HepG2 (cell line): ENCODE results near the gene VAC14. TPM values are rescaled to one million over a fixed set of nuclear protein-coding genes. Genes with fewer than 3 reads are reported as not detected.

Source experiments
- CHD4 ChIP-seq: fragments of 200-600 bp; sonication (generic); IDR thresholded peaks from 2 replicates; pipeline ENCODE4 v1.7.0; 2017; ENCODE audit warnings: mild to moderate bottlenecking, low read length, borderline replicate concordance
- CREB1 ChIP-seq, 2 experiments: fragments of 450-650 bp in 1 of 2; IDR thresholded peaks; 2 replicates each; pipeline ENCODE4 v1.6.1; 2016 to 2017; ENCODE audit warnings: control low read depth in 1 of 2, mild to moderate bottlenecking in 1 of 2, missing compliant biosample characterization in 1 of 2, missing genetic modification characterization in 1 of 2
- FIP1L1 ChIP-seq: fragments of 200-400 bp; formaldehyde crosslinking; IDR thresholded peaks from 2 replicates; pipeline ENCODE4 v1.6.1; 2018; ENCODE audit warnings: low read depth, mild to moderate bottlenecking, low read length, moderate library complexity, borderline replicate concordance; ENCODE audit not compliant: insufficient read depth
- HMGA1 ChIP-seq: sonication (generic); formaldehyde crosslinking; conservative IDR thresholded peaks from 2 replicates; pipeline ENCODE4 v1.4.0; 2020; ENCODE audit warnings: missing genetic modification reagents
- IRF2 ChIP-seq: IDR thresholded peaks from 2 replicates; pipeline ENCODE4 v1.6.1; 2018; ENCODE audit warnings: missing genetic modification reagents, missing compliant biosample characterization
- MIER3 ChIP-seq: IDR thresholded peaks from 2 replicates; pipeline ENCODE4 v1.6.1; 2016; ENCODE audit warnings: missing compliant biosample characterization, borderline replicate concordance
- NFE2L2 ChIP-seq: fragments of 150-350 bp; IDR thresholded peaks from 2 replicates; pipeline ENCODE4 v1.6.1; 2014; ENCODE audit warnings: low read length
- NFYC ChIP-seq: IDR thresholded peaks from 2 replicates; pipeline ENCODE4 v1.6.1; 2016; ENCODE audit warnings: missing genetic modification reagents, missing compliant biosample characterization
- NRL ChIP-seq: sonication (generic); formaldehyde crosslinking; IDR thresholded peaks from 2 replicates; pipeline ENCODE4 v1.5.0; 2020; ENCODE audit warnings: missing genetic modification reagents, mild to moderate bottlenecking, moderate library complexity, borderline replicate concordance
- SCMH1 ChIP-seq: sonication (generic); formaldehyde crosslinking; IDR thresholded peaks from 2 replicates; pipeline ENCODE4 v1.9.0; 2021; ENCODE audit warnings: missing genetic modification reagents, mild to moderate bottlenecking, borderline replicate concordance
- SNAI1 ChIP-seq: sonication (generic); formaldehyde crosslinking; IDR thresholded peaks from 2 replicates; pipeline ENCODE4 v1.5.0; 2020; ENCODE audit warnings: mild to moderate bottlenecking, missing genetic modification reagents, borderline replicate concordance
- ZFP36 ChIP-seq: fragments of 150-350 bp; IDR thresholded peaks from 2 replicates; pipeline ENCODE4 v1.6.1; 2018; ENCODE audit warnings: borderline replicate concordance, low read length, low read depth; ENCODE audit not compliant: partially characterized antibody
- ZNF251 ChIP-seq: sonication (generic); formaldehyde crosslinking; IDR thresholded peaks from 2 replicates; pipeline ENCODE4 v1.9.0; 2021; ENCODE audit warnings: mild to moderate bottlenecking, missing genetic modification reagents
- ZNF253 ChIP-seq: sonication (generic); formaldehyde crosslinking; IDR thresholded peaks from 2 replicates; pipeline ENCODE4 v1.8.0; 2022; ENCODE audit warnings: mild to moderate bottlenecking, missing genetic modification reagents, borderline replicate concordance
- ZNF432 ChIP-seq: sonication (generic); formaldehyde crosslinking; IDR thresholded peaks from 2 replicates; pipeline ENCODE4 v1.5.0; 2020; ENCODE audit warnings: missing genetic modification reagents, mild to moderate bottlenecking, borderline replicate concordance
- ZNF713 ChIP-seq: sonication (generic); formaldehyde crosslinking; IDR thresholded peaks from 2 replicates; pipeline ENCODE4 v1.4.0; 2020; ENCODE audit warnings: mild to moderate bottlenecking, missing genetic modification reagents
- ZNF768 ChIP-seq: sonication (generic); formaldehyde crosslinking; IDR thresholded peaks from 2 replicates; pipeline ENCODE4 v1.4.0; 2020; ENCODE audit warnings: missing genetic modification reagents
- ZZZ3 ChIP-seq: sonication (generic); formaldehyde crosslinking; IDR thresholded peaks from 2 replicates; pipeline ENCODE4 v1.4.0; 2020; ENCODE audit warnings: missing genetic modification reagents, mild to moderate bottlenecking, borderline replicate concordance
- polyA plus RNA-seq, 8 experiments: library from polyadenylated mRNA; depleted of rRNA in 3 of 8; stranded (reverse) in 7 of 8; unstranded in 1 of 8; fragments of >200 nt; fragmentation: Illumina TruSeq in 4 of 8; extraction: Trizol in 4 of 8; gene quantifications; 2 replicates each; pipeline versions ENCODE4 v1.2.1 to v1.2.3, GENCODE V29; 2011 to 2016; ENCODE audit warnings: low read depth in 4 of 8, missing spikeins in 1 of 8, mixed read lengths in 1 of 8; ENCODE audit not compliant: insufficient read depth in 1 of 8
- total RNA-seq, 5 experiments: library from RNA; depleted of rRNA; stranded (reverse); fragments of >200 nt; fragmentation: Illumina TruSeq; extraction: Trizol; gene quantifications; 2 replicates each; pipeline ENCODE4 v1.2.3, GENCODE V29; 2016; ENCODE audit warnings: low read depth in 1 of 5
- TF ChIP-seq, protein P1 (sequence below): sonication (generic); formaldehyde crosslinking; IDR thresholded peaks from 2 replicates; pipeline ENCODE4 v1.5.1; 2020; ENCODE audit warnings: mild to moderate bottlenecking, missing genetic modification reagents, moderate library complexity
- TF ChIP-seq, protein P2 (sequence below): sonication (generic); formaldehyde crosslinking; IDR thresholded peaks from 2 replicates; pipeline ENCODE4 v1.8.0; 2022; ENCODE audit warnings: mild to moderate bottlenecking, missing genetic modification reagents; ENCODE audit not compliant: insufficient replicate concordance
- TF ChIP-seq, protein P3 (sequence below): IDR thresholded peaks from 2 replicates; pipeline ENCODE4 v1.6.1; 2016; ENCODE audit warnings: low read depth, control low read depth

The VAC14 gene
- total and polyA plus RNA-seq, 2 of the 13 experiments (the other 11 are each of a cell fraction or from before 2014, with no cell fraction given): 23.5 to 24.6 TPM

DNA sequence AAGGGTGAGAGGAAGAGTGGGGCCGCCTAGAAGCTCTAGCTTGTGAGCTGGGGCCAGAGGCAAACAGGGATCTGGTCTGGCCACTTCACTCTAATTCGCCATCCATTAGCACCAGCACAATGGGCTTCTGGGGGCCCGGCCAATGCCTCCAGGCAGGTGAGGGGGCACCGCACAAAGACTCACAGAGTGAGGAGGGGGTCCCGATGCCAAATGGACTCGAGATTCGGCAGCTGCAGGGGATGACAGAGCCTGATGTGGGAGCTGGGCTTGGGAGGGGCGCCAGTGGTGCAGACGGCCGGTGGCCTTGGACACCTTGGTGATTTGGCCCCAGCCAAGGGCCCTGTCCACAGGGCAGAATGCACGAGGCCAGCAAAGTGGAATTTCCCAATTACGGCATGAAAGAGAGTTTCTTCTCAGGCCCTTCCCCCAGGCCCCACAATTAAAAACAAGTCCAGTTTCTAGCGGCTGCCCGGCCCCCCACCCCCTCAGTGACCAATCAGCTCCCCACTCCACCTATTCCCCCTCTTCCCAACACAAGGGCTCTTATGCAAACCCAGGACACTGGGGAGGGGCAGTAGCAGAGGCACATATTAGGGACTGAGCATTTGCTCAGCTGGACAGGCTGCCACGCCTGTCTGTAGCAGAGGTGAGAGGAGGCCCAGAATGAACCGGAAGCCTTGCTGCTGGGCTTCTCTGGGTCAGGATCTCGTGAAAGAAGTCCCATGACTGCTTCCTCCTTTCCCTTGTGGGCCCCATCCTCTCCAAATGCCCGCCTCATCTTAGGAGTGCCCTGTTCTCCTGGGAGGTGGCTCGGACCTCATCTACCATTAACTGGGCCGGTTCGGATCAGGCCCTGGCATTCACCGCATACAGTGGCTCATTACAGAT, 75.7 kb downstream of the VAC14 start (continued):
- TF ChIP-seq ZNF253: no peak; the same call in 1 of the 2 replicates
- no peak for TF ChIP-seq ZNF432 (CRISPR knock-in tag)
- TF ChIP-seq, protein P1, sequence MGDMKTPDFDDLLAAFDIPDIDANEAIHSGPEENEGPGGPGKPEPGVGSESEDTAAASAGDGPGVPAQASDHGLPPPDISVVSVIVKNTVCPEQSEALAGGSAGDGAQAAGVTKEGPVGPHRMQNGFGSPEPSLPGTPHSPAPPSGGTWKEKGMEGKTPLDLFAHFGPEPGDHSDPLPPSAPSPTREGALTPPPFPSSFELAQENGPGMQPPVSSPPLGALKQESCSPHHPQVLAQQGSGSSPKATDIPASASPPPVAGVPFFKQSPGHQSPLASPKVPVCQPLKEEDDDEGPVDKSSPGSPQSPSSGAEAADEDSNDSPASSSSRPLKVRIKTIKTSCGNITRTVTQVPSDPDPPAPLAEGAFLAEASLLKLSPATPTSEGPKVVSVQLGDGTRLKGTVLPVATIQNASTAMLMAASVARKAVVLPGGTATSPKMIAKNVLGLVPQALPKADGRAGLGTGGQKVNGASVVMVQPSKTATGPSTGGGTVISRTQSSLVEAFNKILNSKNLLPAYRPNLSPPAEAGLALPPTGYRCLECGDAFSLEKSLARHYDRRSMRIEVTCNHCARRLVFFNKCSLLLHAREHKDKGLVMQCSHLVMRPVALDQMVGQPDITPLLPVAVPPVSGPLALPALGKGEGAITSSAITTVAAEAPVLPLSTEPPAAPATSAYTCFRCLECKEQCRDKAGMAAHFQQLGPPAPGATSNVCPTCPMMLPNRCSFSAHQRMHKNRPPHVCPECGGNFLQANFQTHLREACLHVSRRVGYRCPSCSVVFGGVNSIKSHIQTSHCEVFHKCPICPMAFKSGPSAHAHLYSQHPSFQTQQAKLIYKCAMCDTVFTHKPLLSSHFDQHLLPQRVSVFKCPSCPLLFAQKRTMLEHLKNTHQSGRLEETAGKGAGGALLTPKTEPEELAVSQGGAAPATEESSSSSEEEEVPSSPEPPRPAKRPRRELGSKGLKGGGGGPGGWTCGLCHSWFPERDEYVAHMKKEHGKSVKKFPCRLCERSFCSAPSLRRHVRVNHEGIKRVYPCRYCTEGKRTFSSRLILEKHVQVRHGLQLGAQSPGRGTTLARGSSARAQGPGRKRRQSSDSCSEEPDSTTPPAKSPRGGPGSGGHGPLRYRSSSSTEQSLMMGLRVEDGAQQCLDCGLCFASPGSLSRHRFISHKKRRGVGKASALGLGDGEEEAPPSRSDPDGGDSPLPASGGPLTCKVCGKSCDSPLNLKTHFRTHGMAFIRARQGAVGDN: peak; percentile 97
- TF ChIP-seq IRF2 (CRISPR knock-in tag): peak; percentile 32
- TF ChIP-seq CREB1 (IDR thresholded peaks at IDR 0.05): 0 out of 2 replicates have a peak, but pooled peaks have one; percentile 34
- peak; percentile 62 for TF ChIP-seq CREB1 (CRISPR knock-in tag; IDR thresholded peaks at IDR 0.05)
- TF ChIP-seq ZNF768 (CRISPR knock-in tag): peak; percentile 48; the same call in 1 of the 2 replicates
- no peak for TF ChIP-seq SNAI1
- peak; percentile 89; the same call in 1 of the 2 replicates for TF ChIP-seq CHD4
- TF ChIP-seq HMGA1 (CRISPR knock-in tag): no peak
- TF ChIP-seq ZFP36: no peak
- TF ChIP-seq FIP1L1: 0 out of 2 replicates have a peak, but pooled peaks have one; percentile 50
- TF ChIP-seq ZNF251 (CRISPR knock-in tag): no peak
- no peak for TF ChIP-seq NFE2L2
- no peak for TF ChIP-seq SCMH1 (CRISPR knock-in tag)
- peak; percentile 75 for TF ChIP-seq NFYC
- TF ChIP-seq, protein P2, sequence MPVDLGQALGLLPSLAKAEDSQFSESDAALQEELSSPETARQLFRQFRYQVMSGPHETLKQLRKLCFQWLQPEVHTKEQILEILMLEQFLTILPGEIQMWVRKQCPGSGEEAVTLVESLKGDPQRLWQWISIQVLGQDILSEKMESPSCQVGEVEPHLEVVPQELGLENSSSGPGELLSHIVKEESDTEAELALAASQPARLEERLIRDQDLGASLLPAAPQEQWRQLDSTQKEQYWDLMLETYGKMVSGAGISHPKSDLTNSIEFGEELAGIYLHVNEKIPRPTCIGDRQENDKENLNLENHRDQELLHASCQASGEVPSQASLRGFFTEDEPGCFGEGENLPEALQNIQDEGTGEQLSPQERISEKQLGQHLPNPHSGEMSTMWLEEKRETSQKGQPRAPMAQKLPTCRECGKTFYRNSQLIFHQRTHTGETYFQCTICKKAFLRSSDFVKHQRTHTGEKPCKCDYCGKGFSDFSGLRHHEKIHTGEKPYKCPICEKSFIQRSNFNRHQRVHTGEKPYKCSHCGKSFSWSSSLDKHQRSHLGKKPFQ (CRISPR knock-in tag): no peak
- peak; percentile 48; the same call in 1 of the 2 replicates for TF ChIP-seq MIER3 (CRISPR knock-in tag)
- TF ChIP-seq ZZZ3 (CRISPR knock-in tag): peak; percentile 92
- TF ChIP-seq ZNF713 (CRISPR knock-in tag): peak; percentile 73; the same call in 1 of the 2 replicates
- TF ChIP-seq, protein P3, sequence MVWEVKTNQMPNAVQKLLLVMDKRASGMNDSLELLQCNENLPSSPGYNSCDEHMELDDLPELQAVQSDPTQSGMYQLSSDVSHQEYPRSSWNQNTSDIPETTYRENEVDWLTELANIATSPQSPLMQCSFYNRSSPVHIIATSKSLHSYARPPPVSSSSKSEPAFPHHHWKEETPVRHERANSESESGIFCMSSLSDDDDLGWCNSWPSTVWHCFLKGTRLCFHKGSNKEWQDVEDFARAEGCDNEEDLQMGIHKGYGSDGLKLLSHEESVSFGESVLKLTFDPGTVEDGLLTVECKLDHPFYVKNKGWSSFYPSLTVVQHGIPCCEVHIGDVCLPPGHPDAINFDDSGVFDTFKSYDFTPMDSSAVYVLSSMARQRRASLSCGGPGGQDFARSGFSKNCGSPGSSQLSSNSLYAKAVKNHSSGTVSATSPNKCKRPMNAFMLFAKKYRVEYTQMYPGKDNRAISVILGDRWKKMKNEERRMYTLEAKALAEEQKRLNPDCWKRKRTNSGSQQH: 0 out of 2 replicates have a peak, but pooled peaks have one; percentile 61
- TF ChIP-seq NRL (CRISPR knock-in tag): no peak; the same call in none of the 2 replicates
